Measurements from ENCODE around the gene PARD3. TPM values are rescaled to one million over a fixed set of nuclear protein-coding genes. Genes with fewer than 3 reads are reported as not detected.
A peak's percentile ranks its signal among the peaks of the same experiment; 100 is the strongest.

The PARD3 gene
- total RNA-seq, 2 donors from 2014 or later: 31.6 to 41.6 TPM

- DNase-seq (ENCODE audit: low spot score): no peak
- Histone ChIP-seq H3K27ac (no peak overlapping the region), H3K36me3 (no peaks in the 10 kb centered on the region), H3K4me3 (no peak overlapping the region), H3K9me3 (no peaks in the 10 kb centered on the region), H3K27me3 (no peaks in the 10 kb centered on the region), H3K4me1 (peaks cover 0 to 20% of the 10 kb centered on the region in 2 donors)
- TF ChIP-seq CTCF (IDR thresholded peaks at IDR 0.05): no peak
These were observed 234.5 kb downstream of the PARD3 start for GRCh38 chr10:34580643-34581042.

GRCh38 chr10:34580214-34580613, 234.9 kb downstream of the PARD3 start:
- H3K4me1 ChIP-seq: peaks cover 0 to 22% of the 10 kb centered on the region in 2 donors
- no peaks in the 10 kb centered on the region for H3K36me3 ChIP-seq
- no peaks in the 10 kb centered on the region for H3K27me3 ChIP-seq
- no peaks in the 10 kb centered on the region for H3K9me3 ChIP-seq
- H3K27ac ChIP-seq: no peak overlapping the region
- H3K4me3 ChIP-seq: no peak overlapping the region
- TF ChIP-seq CTCF (IDR thresholded peaks at IDR 0.05): no peak
- DNase-seq (ENCODE audit: low spot score): no peak

GRCh38 chr10:34578468-34578867, 236.6 kb downstream of the PARD3 start:
- TF ChIP-seq CTCF (IDR thresholded peaks at IDR 0.05): no peak
- H3K9me3 ChIP-seq: no peaks in the 10 kb centered on the region
- H3K36me3 ChIP-seq: no peaks in the 10 kb centered on the region
- H3K4me3 ChIP-seq: no peak overlapping the region
- DNase-seq (ENCODE audit: low spot score): no peak
- no peak overlapping the region for H3K27ac ChIP-seq
- H3K27me3 ChIP-seq: no peaks in the 10 kb centered on the region
- peaks cover 0 to 30% of the 10 kb centered on the region in 2 donors for H3K4me1 ChIP-seq

GRCh38 chr10:34576797-34577196, 238.3 kb downstream of the PARD3 start:
- H3K27me3 ChIP-seq: no peaks in the 10 kb centered on the region
- TF ChIP-seq CTCF (IDR thresholded peaks at IDR 0.05): no peak
- DNase-seq (ENCODE audit: low spot score): no peak
- H3K36me3 ChIP-seq: no peaks in the 10 kb centered on the region
- peaks cover 0 to 20% of the 10 kb centered on the region in 2 donors for H3K4me1 ChIP-seq
- no peaks in the 10 kb centered on the region for H3K9me3 ChIP-seq
- no peak overlapping the region for H3K27ac ChIP-seq
- H3K4me3 ChIP-seq: no peak overlapping the region

- no peak for DNase-seq (ENCODE audit: low spot score)
- no peak for TF ChIP-seq CTCF (IDR thresholded peaks at IDR 0.05)
- H3K27me3 ChIP-seq: no peaks in the 10 kb centered on the region
- H3K27ac ChIP-seq: no peak overlapping the region
- no peaks in the 10 kb centered on the region for H3K36me3 ChIP-seq
- no peak overlapping the region for H3K4me3 ChIP-seq
- no peaks in the 10 kb centered on the region for H3K9me3 ChIP-seq
- H3K4me1 ChIP-seq: peaks cover 0 to 20% of the 10 kb centered on the region in 2 donors
These were observed 239.2 kb downstream of the PARD3 start for GRCh38 chr10:34575882-34576281.

- Histone ChIP-seq H3K36me3 (no peaks in the 10 kb centered on the region), H3K27ac (peak overlapping the region in 1 of 2 donors; percentile 8), H3K27me3 (no peaks in the 10 kb centered on the region), H3K4me1 (peaks cover 0 to 12% of the 10 kb centered on the region in 2 donors), H3K9me3 (no peaks in the 10 kb centered on the region), H3K4me3 (no peak overlapping the region)
- no peak for DNase-seq (ENCODE audit: low spot score)
- no peak for TF ChIP-seq CTCF (IDR thresholded peaks at IDR 0.05)
These were observed 240.7 kb downstream of the PARD3 start for GRCh38 chr10:34574353-34574934.
